HG02840 (cell line): ENCODE measurements around the gene ESAM.
A peak's percentile ranks its signal among the peaks of the same experiment; 100 is the strongest.

Source experiments
- ATAC-seq: cut with Tn5 transposase; IDR thresholded peaks from one replicate; pipeline ENCODE4 v1.9.1; 2021; ENCODE audit warnings: mild to moderate bottlenecking, moderate library complexity, moderate number of reproducible peaks; ENCODE audit not compliant: unreplicated experiment, low FRiP score

The ESAM gene

GRCh38 chr11:124738713-124739478 lies 23.2 kb downstream of the ESAM start:
- ATAC-seq, result no peak

GRCh38 chr11:124737638-124738305 lies 24.3 kb downstream of the ESAM start:
- no peak for ATAC-seq

GRCh38 chr11:124736736-124737135 lies 25.4 kb downstream of the ESAM start:
- ATAC-seq, result no peak

- no peak for ATAC-seq
These were observed 29.9 kb downstream of the ESAM start for GRCh38 chr11:124732230-124732629.

GRCh38 chr11:124729571-124729970 lies 32.5 kb downstream of the ESAM start:
- no peak for ATAC-seq

- no peak for ATAC-seq
These were observed 34.0 kb downstream of the ESAM start for GRCh38 chr11:124728134-124728533.

- no peak for ATAC-seq
These were observed 34.6 kb downstream of the ESAM start for GRCh38 chr11:124727474-124727873.

GRCh38 chr11:124725719-124726105 lies 36.4 kb downstream of the ESAM start:
- peak; percentile 17 for ATAC-seq

- ATAC-seq, result peak; percentile 81
These were observed 36.9 kb downstream of the ESAM start for GRCh38 chr11:124724979-124725718.

GRCh38 chr11:124722176-124722575 lies 39.9 kb downstream of the ESAM start:
- ATAC-seq, result no peak

- ATAC-seq, result no peak
These were observed 42.6 kb downstream of the ESAM start for GRCh38 chr11:124719534-124719933.

GRCh38 chr11:124718801-124719200 lies 43.3 kb downstream of the ESAM start:
- ATAC-seq, result no peak

- ATAC-seq, result no peak
These were observed 44.1 kb downstream of the ESAM start for GRCh38 chr11:124717786-124718651.

GRCh38 chr11:124717421-124717785 lies 44.7 kb downstream of the ESAM start:
- ATAC-seq, result no peak

GRCh38 chr11:124716591-124716990 lies 45.5 kb downstream of the ESAM start:
- no peak for ATAC-seq

- ATAC-seq, result no peak
These were observed 49.7 kb downstream of the ESAM start for GRCh38 chr11:124712392-124712791.

GRCh38 chr11:124707829-124708228 lies 54.3 kb downstream of the ESAM start:
- no peak for ATAC-seq
